B cell (primary cell): ENCODE results near the gene CWF19L1. TPM values are rescaled to one million over a fixed set of nuclear protein-coding genes. Genes with fewer than 3 reads are reported as not detected.

ENCODE experiments used
- ATAC-seq: fragments of 200-7000 bp; cut with Tn5 transposase; one replicate; pipeline ENCODE4 v1.10.0; 2021; ENCODE audit warnings: low read depth, mild to moderate bottlenecking, moderate number of reproducible peaks, moderate library complexity
- CTCF ChIA-PET: fragments of 350-600 bp; sonication (Branson Sonifier 250); formaldehyde crosslinking; loops from one replicate; lab custom pipeline; 2021; ENCODE audit warnings: antibody characterized with exemption, inconsistent platforms; lab: Charles Lee
- POLR2A ChIA-PET: fragments of 350-600 bp; sonication (Branson Sonifier 250); formaldehyde crosslinking; loops from one replicate; lab custom pipeline; 2021; ENCODE audit warnings: antibody characterized with exemption; lab: Charles Lee
- DNase-seq: peaks from one replicate; pipeline ENCODE4 v3.0.0; 2013
- H2AFZ ChIP-seq: 2 replicates; pipeline ENCODE4 v1.6.1; 2012; ENCODE audit warnings: mild to moderate bottlenecking, low read depth, low read length; ENCODE audit not compliant: insufficient read depth, poor library complexity, severe bottlenecking
- H3K27ac ChIP-seq, 2 donors: 1 replicate in 1 of 2; 2 replicates in 1 of 2; pipeline ENCODE4 v1.5.1; 2012 to 2013; ENCODE audit warnings: low read length in 2 of 2, mild to moderate bottlenecking in 2 of 2, moderate library complexity in 1 of 2
- H3K27me3 ChIP-seq, 4 experiments: fragments of 200-600 bp in 1 of 4; sonication (generic) in 1 of 4; replicated peaks in 1 of 4; 1 replicate in 2 of 4; 2 replicates in 2 of 4; pipeline versions ENCODE4 v1.6.1 to v1.7.0; 2013 to 2016; ENCODE audit warnings: low read length in 3 of 4, mild to moderate bottlenecking in 2 of 4, mixed read lengths in 1 of 4, moderate library complexity in 1 of 4; ENCODE audit not compliant: insufficient read depth in 4 of 4, control insufficient read depth in 3 of 4; ENCODE audit errors: control extremely low read depth in 1 of 4
- H3K36me3 ChIP-seq, 2 experiments: replicated peaks in 1 of 2; 1 replicate in 1 of 2; 2 replicates in 1 of 2; pipeline versions ENCODE4 v1.6.1 to v1.7.1; 2013; ENCODE audit warnings: low read length in 1 of 2; ENCODE audit not compliant: insufficient read depth in 2 of 2, control insufficient read depth in 1 of 2; ENCODE audit errors: control extremely low read depth in 1 of 2, extremely low read depth in 1 of 2
- H3K4me1 ChIP-seq, 2 donors: fragments of 200-600 bp in 1 of 2; sonication (generic) in 1 of 2; 1 replicate in 1 of 2; 2 replicates in 1 of 2; pipeline versions ENCODE4 v1.5.1 to v1.6.1; 2013 to 2017; ENCODE audit warnings: low read length in 2 of 2; ENCODE audit not compliant: control insufficient read depth in 2 of 2, insufficient read depth in 2 of 2
- H3K4me2 ChIP-seq: replicated peaks from 2 replicates; pipeline ENCODE3; 2012; ENCODE audit warnings: mild to moderate bottlenecking, low read depth, low read length; ENCODE audit not compliant: poor library complexity, severe bottlenecking
- H3K4me3 ChIP-seq, 5 experiments: fragments of 200-600 bp in 1 of 5; sonication (generic) in 1 of 5; 1 replicate in 3 of 5; 2 replicates in 2 of 5; pipeline versions ENCODE4 v1.5.1 to v1.7.0; 2011 to 2016; ENCODE audit warnings: low read length in 4 of 5, mild to moderate bottlenecking in 4 of 5, low read depth in 2 of 5, control low read depth in 1 of 5, moderate library complexity in 1 of 5; ENCODE audit not compliant: insufficient read depth in 1 of 5; ENCODE audit errors: control extremely low read depth in 1 of 5, extremely low read depth in 1 of 5
- H3K79me2 ChIP-seq: fragments of 200-600 bp; sonication (generic); one replicate; pipeline ENCODE4 v1.6.0; 2016; ENCODE audit warnings: low read length; ENCODE audit not compliant: control insufficient read depth, insufficient read depth
- H3K9ac ChIP-seq: fragments of 200-600 bp; sonication (generic); 2 replicates; pipeline ENCODE4 v1.6.1; 2017; ENCODE audit warnings: mild to moderate bottlenecking, low read length, moderate library complexity
- H3K9me3 ChIP-seq, 3 donors: one replicate each; pipeline versions ENCODE4 v1.6.1 to v1.7.1; 2013; ENCODE audit warnings: low read length in 2 of 3; ENCODE audit not compliant: control insufficient read depth in 2 of 3, insufficient read depth in 1 of 3; ENCODE audit errors: control extremely low read depth in 1 of 3
- H4K20me1 ChIP-seq: 2 replicates; pipeline ENCODE4 v1.6.0; 2012; ENCODE audit warnings: mild to moderate bottlenecking, low read length; ENCODE audit not compliant: insufficient read depth, control insufficient read depth, poor library complexity, severe bottlenecking
- H3K27ac Mint-ChIP-seq: one replicate; pipeline ENCODE4 v1.8.0; 2021; ENCODE audit warnings: mixed read lengths
- H3K27me3 Mint-ChIP-seq: one replicate; pipeline ENCODE4 v1.8.0; 2021; ENCODE audit warnings: mixed read lengths
- H3K4me1 Mint-ChIP-seq: one replicate; pipeline ENCODE4 v1.8.0; 2021; ENCODE audit warnings: mixed read lengths
- H3K4me3 Mint-ChIP-seq: one replicate; pipeline ENCODE4 v1.8.0; 2021; ENCODE audit warnings: mixed read lengths
- H3K9me3 Mint-ChIP-seq: one replicate; pipeline ENCODE4 v1.8.0; 2022; ENCODE audit warnings: mixed read lengths; ENCODE audit not compliant: insufficient read depth
- EZH2 ChIP-seq: IDR thresholded peaks from 2 replicates; pipeline ENCODE4 v1.6.1; 2012; ENCODE audit warnings: borderline replicate concordance, low read depth, mild to moderate bottlenecking, moderate library complexity, low read length; ENCODE audit not compliant: insufficient read depth, poor library complexity, severe bottlenecking
- WGBS: methylation state at CpG from one replicate; pipeline ENCODE4 v1.1.5; 2013; ENCODE audit warnings: missing lambda C conversion rate; ENCODE audit not compliant: insufficient coverage; 5-methylcytosine and 5-hydroxymethylcytosine counted together
- intact Hi-C: fragments of 100-400 bp; cut with micrococcal nuclease; formaldehyde crosslinking; loops from one replicate; pipeline ENCODE4 v1.10.0; 2022
- polyA plus RNA-seq: library from polyadenylated mRNA; depleted of rRNA; stranded (reverse); fragments of >200 nt; gene quantifications from 2 replicates; pipeline ENCODE4 v1.2.3, GENCODE V29; 2012
- total RNA-seq, 2 donors: library from RNA; stranded (reverse); fragments of 120-200 nt in 1 of 2; gene quantifications; 1 replicate in 1 of 2; 2 replicates in 1 of 2; pipeline versions ENCODE4 v1.2.3 to v1.2.4, GENCODE V29; 2013 to 2022
- TF ChIP-seq, protein P1 (sequence below): fragments of 200-600 bp; IDR thresholded peaks from one replicate; pipeline ENCODE4 v1.8.0; 2022; ENCODE audit warnings: antibody characterized with exemption, mild to moderate bottlenecking

Gene CWF19L1
- total and polyA plus RNA-seq, 2 donors (not counting 1 experiment from before 2014, with no cell fraction given), result 24.1 to 48.3 TPM

DNA sequence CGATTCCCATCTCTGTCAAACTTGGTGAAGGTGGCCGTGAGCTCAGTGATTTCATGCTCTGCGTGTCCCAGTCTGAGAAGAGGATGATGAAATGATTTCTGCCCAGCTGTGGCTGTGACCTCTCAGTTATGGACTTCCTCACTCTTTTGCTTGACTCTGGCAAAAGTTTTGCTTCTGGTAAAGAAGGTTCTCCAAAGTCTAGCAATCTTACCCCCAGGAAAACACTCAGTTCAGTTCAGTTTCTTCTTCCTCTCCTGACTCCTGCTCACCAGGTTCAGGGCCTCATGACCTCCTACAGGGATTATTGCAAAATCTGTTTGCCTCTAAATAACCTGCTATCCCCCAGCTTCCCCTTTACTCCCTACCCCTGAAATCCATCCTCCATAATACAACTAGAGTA lies 23.9 kb upstream of the CWF19L1 start:
- DNase-seq, result no peak
- POLR2A ChIA-PET, result no interaction called here

DNA sequence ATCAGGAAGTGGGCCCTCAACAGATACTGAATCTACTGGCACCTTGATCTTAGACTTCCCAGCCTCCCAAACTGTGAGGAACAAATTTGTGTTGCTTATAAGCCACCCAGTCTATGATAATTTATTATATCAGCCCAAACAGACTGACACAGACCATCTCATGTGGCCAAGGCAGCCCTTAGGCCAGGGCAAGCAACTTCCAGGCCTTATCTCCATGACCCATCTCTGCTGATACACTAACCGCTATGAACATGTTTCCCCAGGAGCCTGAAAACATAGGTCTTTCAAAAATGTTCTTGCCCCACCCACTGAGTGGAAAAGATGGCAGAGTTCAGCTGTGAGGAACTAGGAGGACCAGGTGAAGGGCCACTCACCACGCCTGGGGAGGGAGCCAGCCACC lies 22.2 kb upstream of the CWF19L1 start:
- H3K4me3 Mint-ChIP-seq, result no peak overlapping the region
- Histone ChIP-seq H3K36me3 (no peaks in the 10 kb centered on the region), H3K79me2 (peaks cover 60% of the 10 kb centered on the region), H4K20me1 (no peaks in the 10 kb centered on the region), H2AFZ (no peak overlapping the region), H3K9me3 (no peaks in the 10 kb centered on the region), H3K4me2 (no peak overlapping the region), H3K27ac (no peak overlapping the region), H3K27me3 (peaks cover 0 to 15% (median 4%) of the 10 kb centered on the region in 4 experiments), H3K9ac (no peak overlapping the region), H3K4me1 (peaks cover 19 to 22% of the 10 kb centered on the region in 2 donors), H3K4me3 (no peak overlapping the region)
- CTCF ChIA-PET, result no interaction called here
- DNase-seq (no peak), ATAC-seq (no peak)
- peaks cover 28% of the 10 kb centered on the region for H3K4me1 Mint-ChIP-seq
- H3K27ac Mint-ChIP-seq, result no peak overlapping the region
- WGBS, result 100% methylated on average over 1 of the region's 2 CpGs
- TF ChIP-seq, protein P1, sequence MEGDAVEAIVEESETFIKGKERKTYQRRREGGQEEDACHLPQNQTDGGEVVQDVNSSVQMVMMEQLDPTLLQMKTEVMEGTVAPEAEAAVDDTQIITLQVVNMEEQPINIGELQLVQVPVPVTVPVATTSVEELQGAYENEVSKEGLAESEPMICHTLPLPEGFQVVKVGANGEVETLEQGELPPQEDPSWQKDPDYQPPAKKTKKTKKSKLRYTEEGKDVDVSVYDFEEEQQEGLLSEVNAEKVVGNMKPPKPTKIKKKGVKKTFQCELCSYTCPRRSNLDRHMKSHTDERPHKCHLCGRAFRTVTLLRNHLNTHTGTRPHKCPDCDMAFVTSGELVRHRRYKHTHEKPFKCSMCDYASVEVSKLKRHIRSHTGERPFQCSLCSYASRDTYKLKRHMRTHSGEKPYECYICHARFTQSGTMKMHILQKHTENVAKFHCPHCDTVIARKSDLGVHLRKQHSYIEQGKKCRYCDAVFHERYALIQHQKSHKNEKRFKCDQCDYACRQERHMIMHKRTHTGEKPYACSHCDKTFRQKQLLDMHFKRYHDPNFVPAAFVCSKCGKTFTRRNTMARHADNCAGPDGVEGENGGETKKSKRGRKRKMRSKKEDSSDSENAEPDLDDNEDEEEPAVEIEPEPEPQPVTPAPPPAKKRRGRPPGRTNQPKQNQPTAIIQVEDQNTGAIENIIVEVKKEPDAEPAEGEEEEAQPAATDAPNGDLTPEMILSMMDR, result no peak
- TF ChIP-seq EZH2, result no peak
- intact Hi-C loops, result loop anchor here (5.0 kb wide), 1 partner anchor 102 kb away; the partner anchor contains the start of gene ERLIN1
- H3K9me3 Mint-ChIP-seq, result no peaks in the 10 kb centered on the region
- peaks cover 21% of the 10 kb centered on the region for H3K27me3 Mint-ChIP-seq
- POLR2A ChIA-PET, result no interaction called here

More for the DNA sequence above, 23.9 kb upstream of the CWF19L1 start:
- peaks cover 15% of the 10 kb centered on the region for H3K4me1 Mint-ChIP-seq
- Histone ChIP-seq H2AFZ (no peak overlapping the region), H3K9ac (no peak overlapping the region), H4K20me1 (no peaks in the 10 kb centered on the region), H3K36me3 (no peaks in the 10 kb centered on the region), H3K27ac (no peak overlapping the region), H3K4me2 (no peak overlapping the region), H3K79me2 (peaks cover 43% of the 10 kb centered on the region), H3K9me3 (no peaks in the 10 kb centered on the region), H3K4me1 (peaks cover 7 to 8% of the 10 kb centered on the region in 2 donors), H3K4me3 (no peak overlapping the region), H3K27me3 (peaks cover 0 to 15% (median 4%) of the 10 kb centered on the region in 4 experiments)
- WGBS, result 100% methylated on average over 1 of the region's 3 CpGs
- H3K27ac Mint-ChIP-seq, result no peak overlapping the region
- no peak for ATAC-seq
- no peak overlapping the region for H3K4me3 Mint-ChIP-seq
- TF ChIP-seq, protein P1, result no peak
- CTCF ChIA-PET, result no interaction called here
- peaks cover 30% of the 10 kb centered on the region for H3K27me3 Mint-ChIP-seq
- no peaks in the 10 kb centered on the region for H3K9me3 Mint-ChIP-seq
- intact Hi-C loops, result no loop called here
